ENCODE data around the gene FLVCR2. TPM values are rescaled to one million over a fixed set of nuclear protein-coding genes. Genes with fewer than 3 reads are reported as not detected.
A peak's percentile ranks its signal among the peaks of the same experiment; 100 is the strongest.
"Not testable (repeated sequence)": the region's sequence is repeated elsewhere in the genome, so short reads cannot be mapped to it uniquely, and the experiment has no call there.

Gene FLVCR2
- total RNA-seq, 2 donors from 2014 or later, result 6.2 to 8.9 TPM

GRCh38 chr14:75591987-75592575, 13.7 kb downstream of the FLVCR2 start:
- H3K9me3 Mint-ChIP-seq, result peaks cover 42% of the 10 kb centered on the region
- H3K27me3 Mint-ChIP-seq (ENCODE audit: insufficient read depth), result no peaks in the 10 kb centered on the region
- H3K4me3 Mint-ChIP-seq, result no peak overlapping the region
- peaks cover 53% of the 10 kb centered on the region for H3K36me3 Mint-ChIP-seq (ENCODE audit: low read depth)
- Histone ChIP-seq H3K4me3 (ENCODE audit: low read length) (peak overlapping the region; percentile 40), H3K4me1 (ENCODE audit: control insufficient read depth, insufficient read depth, low read length) (no peaks in the 10 kb centered on the region), H3K9me3 (ENCODE audit: control insufficient read depth, low read length) (peaks cover 72% of the 10 kb centered on the region), H3K27ac (ENCODE audit: low read depth, low read length) (no peak overlapping the region), H3K27me3 (ENCODE audit: control insufficient read depth, insufficient read depth, low read length, poor library complexity, severe bottlenecking) (no peaks in the 10 kb centered on the region), H3K36me3 (ENCODE audit: control insufficient read depth, insufficient read depth, low read length) (peaks cover 48% of the 10 kb centered on the region), H3K9ac (ENCODE audit: extremely low read depth, low read length, poor library complexity, severe bottlenecking) (no peak overlapping the region)
- TF ChIP-seq, protein P1, sequence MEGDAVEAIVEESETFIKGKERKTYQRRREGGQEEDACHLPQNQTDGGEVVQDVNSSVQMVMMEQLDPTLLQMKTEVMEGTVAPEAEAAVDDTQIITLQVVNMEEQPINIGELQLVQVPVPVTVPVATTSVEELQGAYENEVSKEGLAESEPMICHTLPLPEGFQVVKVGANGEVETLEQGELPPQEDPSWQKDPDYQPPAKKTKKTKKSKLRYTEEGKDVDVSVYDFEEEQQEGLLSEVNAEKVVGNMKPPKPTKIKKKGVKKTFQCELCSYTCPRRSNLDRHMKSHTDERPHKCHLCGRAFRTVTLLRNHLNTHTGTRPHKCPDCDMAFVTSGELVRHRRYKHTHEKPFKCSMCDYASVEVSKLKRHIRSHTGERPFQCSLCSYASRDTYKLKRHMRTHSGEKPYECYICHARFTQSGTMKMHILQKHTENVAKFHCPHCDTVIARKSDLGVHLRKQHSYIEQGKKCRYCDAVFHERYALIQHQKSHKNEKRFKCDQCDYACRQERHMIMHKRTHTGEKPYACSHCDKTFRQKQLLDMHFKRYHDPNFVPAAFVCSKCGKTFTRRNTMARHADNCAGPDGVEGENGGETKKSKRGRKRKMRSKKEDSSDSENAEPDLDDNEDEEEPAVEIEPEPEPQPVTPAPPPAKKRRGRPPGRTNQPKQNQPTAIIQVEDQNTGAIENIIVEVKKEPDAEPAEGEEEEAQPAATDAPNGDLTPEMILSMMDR (conservative IDR thresholded peaks at IDR 0.05), result no peak
- H3K4me1 Mint-ChIP-seq, result peaks cover 6% of the 10 kb centered on the region
- no peak for DNase-seq
- H3K27ac Mint-ChIP-seq, result no peak overlapping the region

DNA sequence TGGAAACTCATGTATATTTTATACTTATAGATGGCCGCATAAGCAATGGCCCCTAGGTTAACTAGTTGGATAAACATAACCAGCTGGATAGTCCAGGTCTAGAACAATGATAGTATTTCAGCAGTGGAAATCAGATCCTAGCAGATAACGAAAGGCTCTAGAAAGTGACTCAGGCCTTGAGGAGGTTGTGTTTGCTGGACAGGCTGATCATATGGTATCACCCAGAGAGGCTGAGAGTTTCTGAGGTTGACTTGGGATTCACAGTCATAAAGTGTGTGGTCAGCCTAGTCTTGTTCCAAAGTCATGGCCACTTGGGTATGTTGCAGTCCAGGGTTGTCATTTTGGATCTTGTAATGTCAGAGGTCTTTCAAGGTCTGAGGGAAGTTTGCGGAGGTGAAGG, 16.8 kb downstream of the FLVCR2 start:
- H3K27me3 Mint-ChIP-seq (ENCODE audit: insufficient read depth), result no peaks in the 10 kb centered on the region
- H3K4me1 ChIP-seq (ENCODE audit: control insufficient read depth, insufficient read depth, low read length), result no peaks in the 10 kb centered on the region
- no peak overlapping the region for H3K27ac ChIP-seq (ENCODE audit: low read depth, low read length)
- H3K27me3 ChIP-seq (ENCODE audit: control insufficient read depth, insufficient read depth, low read length, poor library complexity, severe bottlenecking), result no peaks in the 10 kb centered on the region
- no peak overlapping the region for H3K9ac ChIP-seq (ENCODE audit: extremely low read depth, low read length, poor library complexity, severe bottlenecking)
- H3K4me3 Mint-ChIP-seq, result no peak overlapping the region
- peaks cover 38% of the 10 kb centered on the region for H3K9me3 Mint-ChIP-seq
- H3K36me3 ChIP-seq (ENCODE audit: control insufficient read depth, insufficient read depth, low read length), result peaks cover 33% of the 10 kb centered on the region
- no peak for DNase-seq
- TF ChIP-seq, protein P1 (conservative IDR thresholded peaks at IDR 0.05), result no peak
- H3K27ac Mint-ChIP-seq, result no peak overlapping the region
- H3K36me3 Mint-ChIP-seq (ENCODE audit: low read depth), result peaks cover 41% of the 10 kb centered on the region
- no peak overlapping the region for H3K4me3 ChIP-seq (ENCODE audit: low read length)
- H3K4me1 Mint-ChIP-seq, result no peaks in the 10 kb centered on the region
- H3K9me3 ChIP-seq (ENCODE audit: control insufficient read depth, low read length), result peaks cover 55% of the 10 kb centered on the region
- WGBS, 2 experiments (ENCODE audit: insufficient coverage in 1 of 2, insufficient read length in 1 of 2), result 98 to 100% methylated on average over 2 to 3 of the region's 3 CpGs

DNA sequence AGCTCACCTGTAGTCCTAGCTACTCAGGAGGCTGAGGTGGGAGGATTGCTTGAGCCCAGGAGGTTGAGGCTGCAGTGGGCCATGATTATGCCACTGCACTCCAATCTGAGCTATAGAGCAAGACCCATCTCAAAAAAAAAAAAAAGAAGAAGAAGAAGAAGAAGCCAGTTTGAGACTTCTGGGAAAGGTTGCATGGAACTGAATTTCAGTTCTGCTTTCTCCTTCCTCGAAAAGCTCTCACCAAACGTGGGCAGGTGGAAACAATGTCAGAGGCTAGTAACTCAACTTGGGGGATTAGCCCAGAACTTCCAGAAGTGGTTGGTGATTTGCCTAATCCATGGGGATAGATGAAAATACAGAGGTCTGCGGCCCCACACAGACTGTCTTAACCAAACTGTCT, 18.7 kb downstream of the FLVCR2 start:
- Histone ChIP-seq H3K4me1 (ENCODE audit: control insufficient read depth, insufficient read depth, low read length) (no peaks in the 10 kb centered on the region), H3K9me3 (ENCODE audit: control insufficient read depth, low read length) (peaks cover 47% of the 10 kb centered on the region), H3K9ac (ENCODE audit: extremely low read depth, low read length, poor library complexity, severe bottlenecking) (no peak overlapping the region), H3K27ac (ENCODE audit: low read depth, low read length) (no peak overlapping the region), H3K27me3 (ENCODE audit: control insufficient read depth, insufficient read depth, low read length, poor library complexity, severe bottlenecking) (no peaks in the 10 kb centered on the region), H3K36me3 (ENCODE audit: control insufficient read depth, insufficient read depth, low read length) (peaks cover 14% of the 10 kb centered on the region), H3K4me3 (ENCODE audit: low read length) (no peak overlapping the region)
- Mint-ChIP-seq H3K9me3 (peaks cover 21% of the 10 kb centered on the region), H3K4me3 (no peak overlapping the region), H3K4me1 (no peaks in the 10 kb centered on the region), H3K27me3 (ENCODE audit: insufficient read depth) (no peaks in the 10 kb centered on the region), H3K36me3 (ENCODE audit: low read depth) (peaks cover 23% of the 10 kb centered on the region), H3K27ac (no peak overlapping the region)
- DNase-seq, result no peak
- TF ChIP-seq, protein P1 (conservative IDR thresholded peaks at IDR 0.05), result no peak
- 93% methylated on average over 3 of the region's 3 CpGs; no CpG with 5 or more reads in 1 of the 2 experiments for whole genome bisulfite sequencing, 2 experiments (ENCODE audit: insufficient coverage in 1 of 2, insufficient read length in 1 of 2)

- DNase-seq; H3K4me3 Mint-ChIP-seq; H3K9ac ChIP-seq (ENCODE audit: extremely low read depth, low read length, poor library complexity, severe bottlenecking); H3K36me3 Mint-ChIP-seq (ENCODE audit: low read depth); H3K27me3 Mint-ChIP-seq (ENCODE audit: insufficient read depth); H3K9me3 Mint-ChIP-seq; H3K4me1 ChIP-seq (ENCODE audit: control insufficient read depth, insufficient read depth, low read length); H3K4me3 ChIP-seq (ENCODE audit: low read length); H3K27me3 ChIP-seq (ENCODE audit: control insufficient read depth, insufficient read depth, low read length, poor library complexity, severe bottlenecking); H3K36me3 ChIP-seq (ENCODE audit: control insufficient read depth, insufficient read depth, low read length); H3K27ac ChIP-seq (ENCODE audit: low read depth, low read length); H3K27ac Mint-ChIP-seq: not testable (repeated sequence)
- 94% methylated on average over 1 of the region's 1 CpG; no CpG with 5 or more reads in 1 of the 2 experiments for WGBS, 2 experiments (ENCODE audit: insufficient coverage in 1 of 2, insufficient read length in 1 of 2)
- peaks cover 18% of the 10 kb centered on the region for H3K9me3 ChIP-seq (ENCODE audit: control insufficient read depth, low read length)
- peaks cover 17% of the 10 kb centered on the region for H3K4me1 Mint-ChIP-seq
Observed at GRCh38 chr14:75600100-75600499, 21.7 kb downstream of the FLVCR2 start.

DNA sequence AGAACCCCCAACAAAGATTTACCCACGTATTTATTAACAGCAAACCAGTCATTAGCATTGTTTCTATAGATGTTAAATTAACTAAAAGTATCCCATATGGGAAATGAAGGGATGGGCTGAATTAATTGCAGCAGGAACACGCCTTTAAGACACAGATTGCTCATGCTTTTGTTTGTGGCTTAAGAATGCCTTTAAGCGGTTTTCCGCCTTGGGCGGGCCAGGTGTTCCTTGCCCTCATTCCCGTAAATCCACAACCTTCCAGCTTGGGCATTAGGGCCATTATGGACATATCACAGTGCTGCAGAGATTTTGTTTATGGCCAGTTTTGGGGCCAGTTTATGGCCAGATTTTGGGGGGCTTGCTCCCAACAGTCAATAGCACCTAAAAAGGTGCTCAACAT, 22.6 kb downstream of the FLVCR2 start:
- peaks cover 25% of the 10 kb centered on the region for H3K4me1 Mint-ChIP-seq
- H3K9ac ChIP-seq (ENCODE audit: extremely low read depth, low read length, poor library complexity, severe bottlenecking); H3K36me3 Mint-ChIP-seq (ENCODE audit: low read depth); H3K27me3 Mint-ChIP-seq (ENCODE audit: insufficient read depth); DNase-seq; H3K4me3 ChIP-seq (ENCODE audit: low read length); H3K27ac Mint-ChIP-seq; H3K4me3 Mint-ChIP-seq; H3K4me1 ChIP-seq (ENCODE audit: control insufficient read depth, insufficient read depth, low read length); H3K27me3 ChIP-seq (ENCODE audit: control insufficient read depth, insufficient read depth, low read length, poor library complexity, severe bottlenecking); H3K9me3 Mint-ChIP-seq; H3K36me3 ChIP-seq (ENCODE audit: control insufficient read depth, insufficient read depth, low read length); H3K27ac ChIP-seq (ENCODE audit: low read depth, low read length): not testable (repeated sequence)
- 94 to 96% methylated on average over 4 to 5 of the region's 6 CpGs for WGBS, 2 experiments (ENCODE audit: insufficient coverage in 1 of 2, insufficient read length in 1 of 2)
- H3K9me3 ChIP-seq (ENCODE audit: control insufficient read depth, low read length), result peaks cover 13% of the 10 kb centered on the region

Measured in endodermal cell (in vitro differentiated cells).